Esophagus squamous epithelium (tissue), 4 donors: ENCODE results near the gene CARHSP1.
"Not testable (repeated sequence)": the region's sequence is repeated elsewhere in the genome, so short reads cannot be mapped to it uniquely, and the experiment has no call there.

Experiments used
- CTCF ChIP-seq, 6 experiments: fragments of 450-650 bp in 4 of 6; fragments of 200-600 bp in 2 of 6; sonication (generic) in 2 of 6; IDR thresholded peaks; one replicate each; pipeline ENCODE4 v1.5.1; 2016 to 2019; ENCODE audit warnings: antibody characterized with exemption in 6 of 6, mild to moderate bottlenecking in 4 of 6, moderate library complexity in 4 of 6
- POLR2A ChIP-seq, 4 donors: fragments of 450-650 bp; IDR thresholded peaks; one replicate each; pipeline ENCODE4 v1.6.1; 2017; ENCODE audit warnings: antibody characterized with exemption in 4 of 4, mild to moderate bottlenecking in 4 of 4, moderate library complexity in 3 of 4

- TF ChIP-seq POLR2A, CTCF (IDR thresholded peaks at IDR 0.05): not testable (repeated sequence)
These were observed 65.1 kb downstream of the CARHSP1 start for GRCh38 chr16:8803733-8804132.
